GM21529 (cell line): Measurements from ENCODE around the gene ATP4A.
"Not testable (repeated sequence)": the region's sequence is repeated elsewhere in the genome, so short reads cannot be mapped to it uniquely, and the experiment has no call there.

Source experiments
- ATAC-seq: cut with Tn5 transposase; IDR thresholded peaks from one replicate; pipeline ENCODE4 v1.9.1; 2021; ENCODE audit not compliant: unreplicated experiment

The ATP4A gene

DNA sequence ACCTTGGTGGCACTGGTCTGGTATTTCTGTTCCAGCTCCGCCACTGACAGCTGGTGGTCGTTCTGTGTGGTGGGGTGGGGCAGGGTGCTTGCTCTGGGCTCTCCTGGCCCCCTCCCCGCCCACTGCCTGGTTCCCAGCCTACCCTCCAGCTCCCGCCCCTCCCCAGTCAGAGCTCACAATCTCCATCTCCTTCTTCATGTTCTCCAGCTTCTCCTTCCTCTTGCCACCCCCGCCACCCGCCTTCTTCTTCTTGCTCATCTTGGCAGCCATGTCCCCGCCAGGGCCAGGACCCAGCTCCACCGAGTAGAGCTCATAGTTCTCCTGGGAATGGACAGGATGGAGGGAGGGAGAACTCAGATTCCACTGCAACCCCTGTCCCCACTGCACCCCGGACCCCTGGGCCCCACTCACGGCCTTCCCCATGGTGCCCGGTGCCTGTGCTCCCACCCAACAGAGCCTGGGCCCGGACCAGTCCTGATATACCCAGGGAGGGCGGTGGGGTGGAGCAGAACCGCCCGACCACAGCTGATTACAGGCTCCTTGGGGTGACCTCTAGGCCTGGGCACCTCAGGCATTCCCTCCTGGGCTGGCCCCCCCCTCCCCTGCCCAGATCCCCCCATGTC lies at the start of gene ATP4A:
Gene ATP4A, minus strand, starts transcription at position 452 of the 623 bp plus-strand sequence. Its CDS starts 29 bp downstream, at position 423.
- ATAC-seq = no peak

DNA sequence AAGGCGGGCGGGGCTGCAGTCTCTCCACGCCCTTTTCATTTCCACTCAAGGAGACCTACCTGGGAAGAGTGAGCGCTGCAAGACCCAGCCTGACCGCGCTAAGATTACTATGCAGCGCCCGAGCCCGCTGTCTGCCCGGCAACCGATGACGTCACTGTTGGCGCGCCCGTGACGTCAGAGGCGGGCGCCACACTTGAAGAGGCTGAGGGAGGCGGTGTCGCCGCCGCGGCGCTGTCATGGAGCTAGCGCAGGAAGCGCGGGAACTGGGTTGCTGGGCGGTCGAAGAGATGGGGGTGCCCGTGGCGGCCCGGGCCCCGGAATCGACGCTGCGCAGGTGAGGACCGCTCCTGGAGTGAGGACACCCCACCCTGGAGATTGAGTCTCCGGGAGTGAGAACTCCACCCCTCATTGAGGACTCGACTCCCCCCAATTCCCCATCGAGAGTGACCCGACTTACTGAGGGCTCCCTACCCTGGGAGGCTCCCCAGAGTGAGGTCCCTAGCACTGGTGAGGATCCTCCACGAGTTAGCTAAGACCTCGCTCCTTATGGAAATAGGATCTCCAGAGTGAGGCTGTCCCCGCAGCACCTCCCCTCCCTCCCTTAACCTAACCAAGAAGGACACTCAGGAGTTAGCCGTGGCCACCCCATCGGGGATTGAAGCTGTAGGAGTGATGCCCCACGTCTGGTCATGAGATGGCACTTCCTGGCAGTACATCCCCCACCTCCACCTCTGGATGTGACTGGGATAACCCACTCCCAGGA lies 49.3 kb upstream of the ATP4A start, which contains the start of gene HAUS5:
Gene HAUS5, plus strand, starts transcription at position 177 of the 763 bp plus-strand sequence. Its CDS starts 60 bp downstream, at position 237.
- ATAC-seq = peak; percentile 67

DNA sequence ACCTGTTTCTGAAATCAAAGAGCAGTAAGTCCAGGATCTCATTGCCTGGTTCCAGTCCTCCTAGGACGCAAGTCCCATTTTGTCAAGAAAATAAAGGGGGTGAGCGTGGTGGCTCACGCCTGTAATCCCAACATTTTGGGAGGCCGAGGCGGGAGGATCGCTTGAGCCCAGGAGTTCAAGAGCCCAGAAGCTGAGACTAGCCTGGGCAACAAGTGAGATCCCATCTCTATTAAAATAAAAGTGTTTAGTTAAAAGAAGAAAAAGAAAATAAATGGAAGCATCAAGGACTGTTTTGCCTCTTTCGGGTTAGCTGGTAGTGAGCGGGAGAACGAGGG lies 48.7 kb upstream of the ATP4A start:
- ATAC-seq = no peak

DNA sequence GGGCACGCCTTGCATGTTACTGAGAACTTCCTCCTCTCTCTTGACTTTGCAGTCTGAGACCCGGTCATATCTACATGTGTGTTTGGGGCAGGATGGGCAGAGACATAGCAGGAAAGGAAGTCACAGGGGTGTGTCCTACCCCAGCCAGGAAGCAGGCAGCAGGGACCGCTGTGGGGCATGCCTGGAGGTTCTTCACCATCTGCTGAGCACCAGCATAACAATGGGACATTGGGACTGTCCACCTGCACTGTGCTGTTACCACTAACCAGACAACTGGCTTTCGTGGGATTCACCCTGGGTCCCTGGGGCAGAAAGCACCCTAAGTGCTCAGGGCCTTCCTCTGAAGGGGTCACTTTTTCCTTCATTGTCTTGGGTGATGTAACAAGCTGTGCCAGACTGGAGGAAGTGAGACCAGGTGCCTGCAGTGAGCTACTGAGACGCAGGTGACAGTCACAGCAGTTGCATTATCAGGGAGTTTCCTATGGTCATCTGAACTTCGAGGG lies 46.4 kb upstream of the ATP4A start:
- peak; percentile 38 for ATAC-seq

DNA sequence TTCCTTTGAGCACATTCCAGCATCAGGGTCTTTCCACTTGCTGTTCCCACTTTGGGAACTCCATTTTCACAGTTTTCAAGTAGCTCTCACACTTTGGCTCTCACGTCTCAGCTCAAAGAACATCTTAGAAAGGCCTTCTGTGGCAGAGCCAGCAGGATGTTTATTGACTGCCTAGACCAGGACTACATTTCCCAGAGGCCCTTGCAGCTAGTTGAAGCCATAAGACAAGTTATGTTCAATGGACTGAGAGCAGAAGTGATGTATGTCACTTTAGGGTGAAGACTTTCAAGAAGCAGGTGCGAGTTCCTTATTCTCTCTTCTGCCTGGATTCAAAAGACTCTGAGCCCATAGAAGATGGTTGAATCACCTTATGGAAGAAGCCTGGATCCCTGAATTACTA lies 44.8 kb upstream of the ATP4A start:
- ATAC-seq = no peak

DNA sequence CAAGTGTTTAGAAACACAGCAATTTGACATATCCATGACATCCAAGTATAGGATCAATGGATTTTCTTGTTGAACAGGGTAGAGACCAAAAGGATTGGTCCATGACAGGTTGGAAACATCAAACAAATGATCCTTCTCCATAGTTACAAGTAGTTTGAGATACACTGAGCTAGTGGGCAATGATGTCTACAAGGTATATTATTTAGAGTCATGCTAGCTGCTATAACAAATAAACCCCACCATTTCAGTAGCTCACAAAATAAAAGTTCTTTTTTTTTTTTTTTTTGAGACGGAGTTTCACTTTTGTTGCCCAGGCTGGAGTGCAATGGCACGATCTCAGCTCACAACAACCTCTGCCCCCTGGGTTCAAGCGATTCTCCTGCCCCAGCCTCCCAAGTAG lies 44.2 kb upstream of the ATP4A start:
- ATAC-seq = no peak

DNA sequence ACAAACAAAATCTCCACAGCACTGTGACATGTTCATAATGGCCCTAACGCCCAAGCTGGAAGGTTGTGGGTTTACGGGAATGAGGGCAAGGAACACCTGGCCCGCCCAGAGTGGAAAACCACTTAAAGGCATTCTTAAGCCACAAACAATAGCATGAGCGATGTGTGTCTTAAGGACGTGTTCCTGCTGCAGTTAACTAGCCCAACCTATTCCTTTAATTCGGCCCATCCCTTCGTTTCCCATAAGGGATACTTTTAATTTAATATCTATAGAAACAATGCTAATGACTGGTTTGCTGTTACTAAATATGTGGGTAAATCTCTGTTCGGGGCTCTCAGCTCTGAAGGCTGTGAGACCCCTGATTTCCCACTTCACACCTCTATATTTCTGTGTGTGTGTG lies 43.7 kb upstream of the ATP4A start:
- not testable (repeated sequence) for ATAC-seq

DNA sequence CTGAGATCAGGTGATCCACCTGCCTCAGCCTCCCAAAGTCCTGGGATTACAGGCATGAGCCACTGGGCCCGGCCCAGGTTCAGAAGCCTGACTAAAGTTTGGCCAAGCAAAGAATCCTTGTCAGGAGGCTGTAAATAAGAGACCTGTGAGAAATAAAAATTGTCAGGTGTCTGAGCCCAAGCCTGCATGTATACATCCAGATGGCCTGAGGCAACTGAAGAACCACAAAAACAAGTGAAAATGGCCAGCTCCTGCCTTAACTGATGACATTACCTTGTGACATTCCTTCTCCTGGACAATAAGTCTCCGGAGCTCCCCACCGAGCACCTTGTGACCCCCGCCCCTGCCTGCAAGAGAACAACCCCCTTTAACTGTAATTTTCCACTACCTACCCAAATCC lies 41.0 kb upstream of the ATP4A start:
- not testable (repeated sequence) for ATAC-seq

DNA sequence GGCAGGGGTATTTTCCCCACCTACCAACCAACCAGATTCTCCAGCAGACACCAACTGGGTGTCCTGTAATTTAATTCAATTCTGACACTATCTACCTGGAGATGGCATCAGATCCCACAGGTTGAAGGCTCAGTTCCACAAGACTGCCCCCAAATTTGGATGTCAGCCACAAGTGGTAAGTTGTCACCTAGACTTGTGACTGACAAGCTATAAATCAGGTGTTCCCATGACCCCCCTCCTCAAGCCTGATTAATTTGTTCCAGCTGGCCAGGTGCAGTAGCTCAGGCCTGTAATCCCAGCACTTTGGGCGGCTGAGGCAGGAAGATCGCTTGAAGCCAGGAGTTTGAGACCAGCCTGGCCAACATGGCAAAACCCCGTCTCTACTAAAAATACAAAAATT lies 38.5 kb upstream of the ATP4A start:
- no peak for ATAC-seq

DNA sequence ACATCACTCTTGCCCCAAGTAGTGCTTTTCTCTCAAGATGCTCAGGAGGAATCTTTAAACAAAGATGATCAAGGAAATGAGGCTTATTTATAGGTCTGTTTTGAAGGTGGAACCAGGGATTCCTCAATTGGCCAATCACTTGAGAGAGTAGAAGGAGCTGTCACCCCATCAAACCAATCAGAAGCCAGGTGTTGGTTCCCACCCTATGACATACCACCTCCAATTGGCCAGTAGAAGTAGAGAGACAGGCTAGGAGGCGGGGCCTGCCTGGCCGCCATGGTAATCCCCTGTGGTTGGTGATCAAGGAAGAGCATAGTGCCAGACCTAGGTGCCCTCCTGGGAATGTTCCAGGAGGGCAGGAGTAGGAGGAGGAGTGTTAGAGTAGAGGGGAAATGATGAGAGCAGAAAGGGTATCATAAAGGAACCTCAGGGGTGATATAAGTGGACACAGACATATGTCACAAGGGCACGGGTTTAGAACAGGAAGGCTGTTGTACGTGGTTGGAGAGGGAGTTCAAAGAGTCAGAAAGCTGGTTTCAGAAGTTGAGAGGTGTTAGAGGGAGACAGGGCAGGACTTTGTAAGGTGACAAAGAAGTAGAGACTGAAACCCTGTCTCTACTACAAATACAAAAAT lies 33.0 kb upstream of the ATP4A start:
- peak; percentile 53 for ATAC-seq

DNA sequence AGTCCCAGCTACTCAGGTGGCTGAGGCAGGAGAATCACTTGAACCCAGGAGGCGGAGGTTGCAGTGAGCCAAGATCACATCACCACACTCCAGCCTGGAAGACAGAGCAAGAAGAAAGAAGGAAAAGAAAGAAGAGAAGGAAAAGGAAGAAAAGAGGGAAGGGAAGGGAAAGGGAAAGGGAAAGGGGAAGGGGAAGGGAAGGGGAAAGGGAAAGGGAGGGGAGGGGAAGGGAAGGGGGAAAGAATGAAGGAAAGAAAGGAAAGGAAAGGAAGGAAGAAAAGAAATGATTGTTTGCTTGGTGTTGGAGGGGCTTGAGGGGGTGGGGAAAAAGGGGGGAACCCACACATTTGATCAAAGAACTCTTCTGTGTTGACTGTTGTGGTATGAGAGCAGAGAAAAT lies 32.5 kb upstream of the ATP4A start:
- ATAC-seq = no peak

DNA sequence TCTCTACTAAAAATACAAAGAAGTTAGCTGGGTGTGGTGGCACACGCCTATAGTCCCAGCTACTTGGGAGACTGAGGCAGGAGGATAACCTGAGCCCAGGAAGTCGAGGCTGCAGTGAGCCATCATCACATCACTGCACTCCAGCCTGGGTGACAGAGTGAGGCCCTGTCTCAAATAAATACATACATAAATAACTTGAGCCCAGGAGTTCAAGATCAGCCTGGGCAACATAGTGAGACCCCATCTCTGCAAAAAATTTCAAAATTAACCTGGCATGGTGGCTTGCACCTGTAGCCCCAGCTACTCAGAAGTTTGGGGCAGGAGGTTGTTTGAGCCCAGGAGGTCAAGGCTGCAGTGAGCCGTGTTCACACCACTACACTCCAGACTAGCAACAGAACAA lies 31.6 kb upstream of the ATP4A start:
- ATAC-seq = not testable (repeated sequence)

DNA sequence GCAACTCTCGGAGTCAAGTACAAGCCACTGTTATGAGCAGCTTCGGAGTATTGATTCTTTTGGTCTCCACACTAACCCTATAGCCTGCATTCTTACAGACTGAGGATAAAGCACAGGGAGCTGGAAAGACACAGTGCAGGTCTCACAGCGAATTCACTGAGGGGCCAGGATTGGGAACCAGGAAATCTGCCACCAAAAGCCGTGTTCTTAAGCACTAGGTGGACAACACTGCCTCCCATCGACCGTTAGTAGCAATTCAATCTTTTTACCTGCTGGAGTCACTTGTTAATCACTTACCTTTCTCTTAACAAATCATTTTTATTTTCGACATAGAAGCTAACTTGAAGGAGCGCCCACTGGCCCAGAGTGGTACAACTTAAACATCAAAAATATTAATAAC lies 28.8 kb upstream of the ATP4A start:
- ATAC-seq = no peak

DNA sequence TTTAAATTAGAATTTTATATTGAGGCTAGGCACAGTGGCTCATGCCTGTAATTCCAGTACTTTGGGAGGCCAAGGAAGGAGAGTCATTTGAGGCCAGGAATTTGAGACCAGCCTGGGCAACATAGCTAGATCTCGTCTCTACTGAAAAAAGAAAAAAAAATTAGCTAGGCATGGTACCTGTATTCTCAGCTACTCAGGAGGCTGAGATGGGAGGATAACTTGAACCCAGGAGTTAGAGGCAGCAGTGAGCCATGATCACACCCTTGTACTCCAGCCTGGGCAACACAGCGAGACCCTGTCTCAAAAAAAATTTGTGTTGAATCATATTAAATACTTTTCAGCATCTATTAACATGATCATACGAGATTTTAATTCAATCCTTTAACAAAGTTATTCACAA lies 27.4 kb upstream of the ATP4A start:
- no peak for ATAC-seq

DNA sequence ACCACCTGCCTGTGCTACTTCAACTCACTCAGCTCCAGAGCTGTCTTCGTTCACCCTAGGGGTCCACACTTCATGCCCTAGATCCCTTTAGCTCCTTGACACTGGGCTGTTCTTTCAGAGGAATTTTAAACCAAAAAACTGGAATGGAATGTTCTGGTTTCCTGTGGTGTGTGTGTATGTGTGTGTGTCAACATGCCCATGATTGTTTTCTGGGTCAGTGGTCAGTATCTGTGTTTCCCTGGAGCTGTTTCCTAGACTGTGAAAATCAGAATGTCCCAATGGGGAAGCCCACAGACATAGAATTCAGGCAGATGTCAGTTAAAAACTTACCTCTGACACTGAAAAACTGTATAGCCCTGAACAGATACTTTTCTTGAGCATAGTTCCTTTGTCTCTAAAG lies 23.9 kb upstream of the ATP4A start:
- no peak for ATAC-seq

DNA sequence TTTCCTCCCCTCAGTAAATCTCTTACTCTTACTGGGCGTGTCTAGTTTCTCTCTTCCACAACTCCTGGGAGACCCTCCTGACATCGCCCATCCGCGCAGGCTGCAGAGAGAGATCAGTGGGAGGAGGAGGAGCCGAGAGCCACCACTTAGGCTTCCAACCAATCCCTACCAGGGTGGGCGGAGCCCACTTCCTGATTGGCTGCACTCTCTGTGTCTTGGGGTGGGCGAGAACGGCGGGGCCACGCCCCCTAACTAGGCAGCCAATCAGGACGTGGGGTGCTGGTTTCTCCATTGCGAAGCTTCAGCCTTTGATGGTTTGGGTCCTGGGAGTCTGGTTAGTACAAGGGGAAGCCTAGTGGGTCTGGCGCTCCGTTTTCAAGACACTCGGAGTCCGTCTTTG lies 22.4 kb upstream of the ATP4A start, which contains the start of gene PMIS2:
Gene PMIS2, plus strand, starts transcription at position 326 of the 400 bp plus-strand sequence. CDS start 87 bp downstream, outside the sequence.
- ATAC-seq = no peak

DNA sequence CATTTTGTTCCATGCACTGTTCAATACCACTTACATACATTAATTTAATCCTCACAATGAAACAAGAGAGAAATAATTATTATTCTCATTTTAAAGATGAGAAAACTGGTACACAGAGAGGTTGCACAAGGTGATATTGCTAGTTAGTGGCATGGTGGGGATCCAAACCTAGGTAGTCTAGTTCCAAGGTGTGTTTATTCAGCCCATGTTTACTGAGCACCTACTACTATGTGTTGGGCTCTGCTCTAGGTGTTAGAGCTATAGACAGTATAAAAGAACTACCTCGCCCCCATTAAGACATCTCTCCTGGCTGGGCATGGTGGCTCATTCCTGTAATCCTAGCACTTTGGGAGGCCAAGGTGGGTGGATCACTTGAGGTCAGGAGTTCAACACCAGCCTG lies 19.3 kb upstream of the ATP4A start:
- ATAC-seq = no peak

DNA sequence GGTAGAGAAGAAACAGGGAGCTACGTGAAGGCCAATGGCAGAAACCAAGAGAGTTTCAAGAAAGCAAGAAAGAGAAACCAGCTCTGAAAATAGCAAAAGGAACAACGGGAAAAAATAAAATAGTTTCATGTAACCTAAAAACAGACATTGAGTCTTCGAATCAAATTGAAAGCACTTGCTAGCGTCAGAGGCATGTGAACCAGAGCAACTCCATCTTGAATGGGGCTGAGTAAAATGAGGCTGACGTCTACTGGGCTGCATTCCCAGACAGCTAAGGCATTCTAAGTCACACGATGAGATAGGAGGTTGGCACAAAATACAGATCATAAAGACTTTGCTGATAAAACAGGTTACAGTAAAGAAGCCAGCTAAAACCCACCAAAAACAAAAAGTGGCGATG lies 15.2 kb upstream of the ATP4A start:
- ATAC-seq = no peak

DNA sequence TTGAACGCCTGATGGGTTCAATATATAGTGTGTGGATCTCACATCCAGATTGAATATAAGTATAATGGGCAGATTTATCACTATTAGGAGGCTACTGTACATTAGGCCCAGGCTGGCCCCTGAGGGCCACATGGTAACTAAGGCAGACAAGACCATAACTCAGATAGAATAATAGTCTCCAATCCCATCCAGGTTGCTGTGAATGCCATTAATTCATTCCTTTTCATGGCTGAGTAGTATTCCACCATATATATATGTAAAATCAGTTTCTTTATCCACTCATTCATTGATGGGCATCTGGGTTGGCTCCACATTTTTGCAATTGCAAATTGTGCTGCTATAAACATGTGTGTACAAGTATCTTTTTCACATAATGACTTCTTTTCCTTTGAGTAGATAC lies 14.5 kb upstream of the ATP4A start:
- no peak for ATAC-seq

DNA sequence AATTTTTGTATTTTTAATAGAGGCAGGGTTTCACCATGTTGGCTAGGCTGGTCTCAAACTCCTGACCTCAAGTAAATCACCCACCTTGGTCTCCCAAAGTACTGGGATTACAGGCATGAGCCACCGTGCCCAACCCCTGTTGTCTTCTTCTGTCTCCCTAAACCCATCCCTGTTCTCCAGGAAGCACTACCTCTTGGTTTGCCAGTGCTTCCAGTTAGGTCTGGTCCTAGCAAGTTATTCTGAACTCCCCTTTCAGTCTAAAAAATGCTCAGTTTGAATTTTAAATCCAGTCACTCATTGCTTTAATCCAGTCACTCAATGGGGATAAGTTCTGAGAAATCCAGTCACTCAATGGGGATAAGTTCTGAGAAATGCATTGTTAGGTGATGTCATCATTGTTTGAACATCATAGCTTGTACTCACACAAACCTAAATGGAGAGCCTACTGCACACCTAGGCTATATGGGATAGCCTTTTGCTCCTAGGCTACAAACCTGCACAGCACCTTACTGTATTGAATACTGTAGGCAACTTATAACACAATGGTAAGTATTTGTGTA lies 8.0 kb upstream of the ATP4A start:
- ATAC-seq = no peak

DNA sequence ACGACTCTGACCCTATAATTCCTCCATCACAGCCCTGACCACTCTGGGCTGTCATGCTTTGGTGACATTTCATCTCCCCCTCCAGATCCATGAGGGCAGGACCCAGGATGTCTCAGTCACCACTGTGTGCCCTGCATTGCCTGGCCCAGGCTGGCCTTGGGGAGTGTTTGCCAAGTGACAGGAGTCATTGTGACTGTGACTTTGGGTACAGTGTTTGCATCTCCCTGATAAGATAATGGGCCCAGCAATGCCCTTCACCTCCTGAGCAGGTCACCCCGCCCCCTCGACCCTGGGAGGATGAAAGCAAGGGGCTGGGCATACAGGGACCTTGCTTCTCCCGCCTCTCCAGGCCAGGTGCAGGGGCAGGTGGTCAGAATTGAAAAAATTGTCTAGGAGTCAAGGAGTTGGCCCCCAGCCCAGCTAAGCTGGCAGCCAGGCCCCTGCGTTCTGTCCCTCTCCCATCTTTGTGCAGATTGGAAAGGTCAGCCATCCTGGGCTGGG lies 5.9 kb upstream of the ATP4A start:
- ATAC-seq = no peak
